HG03025 (cell line): ENCODE results near the gene LSM4.

Source experiments
- ATAC-seq: cut with Tn5 transposase; IDR thresholded peaks from one replicate; pipeline ENCODE4 v1.9.1; 2021; ENCODE audit warnings: mild to moderate bottlenecking, moderate library complexity; ENCODE audit not compliant: unreplicated experiment, low FRiP score

Gene LSM4

GRCh38 chr19:18280247-18281081 lies 42.4 kb downstream of the LSM4 start:
- ATAC-seq, result peak; percentile 11

DNA sequence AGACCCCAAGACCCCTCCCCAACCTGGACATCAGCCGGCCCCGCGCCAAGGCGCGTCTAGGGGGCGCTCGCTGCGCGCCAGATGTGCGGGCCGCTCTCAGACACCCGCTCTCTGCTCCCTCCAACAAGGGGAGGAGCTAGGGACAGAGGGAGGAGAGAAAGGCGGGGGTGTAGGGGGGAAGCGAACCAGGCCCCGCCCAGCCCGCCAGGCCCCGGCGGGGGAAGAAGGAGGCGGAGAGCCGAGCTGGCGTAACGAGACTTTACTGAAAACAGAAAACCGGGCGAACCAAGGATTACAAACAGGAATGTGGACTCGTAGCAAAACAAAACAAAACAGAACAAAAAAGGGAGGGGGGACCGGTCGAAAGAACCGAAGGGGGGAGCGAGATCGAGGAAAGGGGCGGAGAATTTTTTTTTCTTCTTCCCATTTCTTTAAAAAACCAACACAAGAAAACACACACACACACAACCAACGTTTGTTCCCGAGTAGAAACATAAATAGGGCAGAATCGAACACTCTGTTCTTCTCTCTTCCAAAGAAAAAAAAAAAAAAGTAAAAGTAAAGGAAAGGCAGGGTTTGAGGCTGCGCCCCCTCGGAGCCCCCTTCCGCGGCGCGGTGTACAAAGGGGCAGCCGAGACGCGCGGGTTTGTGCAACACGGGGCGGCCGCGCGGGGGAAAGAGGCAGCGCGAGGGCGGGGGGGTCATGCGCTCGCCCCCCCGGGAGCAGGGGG lies 43.2 kb downstream of the LSM4 start:
- no peak for ATAC-seq

GRCh38 chr19:18279266-18279515 lies 43.7 kb downstream of the LSM4 start:
- ATAC-seq, result no peak

DNA sequence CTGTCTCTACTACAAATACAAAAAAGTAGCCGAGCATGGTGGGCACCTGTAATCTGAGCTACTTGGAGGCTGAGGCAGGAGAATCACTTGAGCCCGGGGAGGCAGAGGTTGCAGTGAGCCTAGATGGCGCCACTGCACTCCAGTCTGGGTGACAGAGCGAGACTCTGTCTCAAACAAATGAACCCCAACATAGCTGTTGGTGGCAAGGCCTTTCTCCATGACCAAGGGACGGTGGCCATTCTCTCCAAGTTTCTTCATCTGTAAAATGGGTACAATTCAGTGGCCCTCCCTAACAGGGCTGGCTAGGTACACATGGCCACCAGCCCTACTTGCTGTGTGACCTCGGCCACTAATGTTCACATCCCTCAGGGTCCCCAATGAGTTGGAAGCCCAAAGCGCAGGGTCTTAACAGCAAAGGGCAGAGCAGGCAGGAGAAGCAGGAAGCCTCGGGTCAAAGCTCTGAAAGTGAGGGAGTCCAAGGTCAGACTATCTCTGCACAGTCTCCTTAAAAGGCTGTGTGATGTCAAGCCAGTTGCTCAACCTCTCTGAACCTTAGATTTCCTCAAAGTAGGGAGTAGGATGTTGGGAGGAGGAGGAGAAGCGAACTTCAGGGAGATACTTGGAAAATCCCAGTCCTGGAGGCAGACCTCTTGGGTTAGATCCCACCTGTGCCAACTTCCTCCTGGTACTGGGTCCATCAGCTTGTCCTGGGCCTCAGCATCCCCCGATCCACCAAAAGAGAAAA lies 44.2 kb downstream of the LSM4 start:
- ATAC-seq, result no peak

DNA sequence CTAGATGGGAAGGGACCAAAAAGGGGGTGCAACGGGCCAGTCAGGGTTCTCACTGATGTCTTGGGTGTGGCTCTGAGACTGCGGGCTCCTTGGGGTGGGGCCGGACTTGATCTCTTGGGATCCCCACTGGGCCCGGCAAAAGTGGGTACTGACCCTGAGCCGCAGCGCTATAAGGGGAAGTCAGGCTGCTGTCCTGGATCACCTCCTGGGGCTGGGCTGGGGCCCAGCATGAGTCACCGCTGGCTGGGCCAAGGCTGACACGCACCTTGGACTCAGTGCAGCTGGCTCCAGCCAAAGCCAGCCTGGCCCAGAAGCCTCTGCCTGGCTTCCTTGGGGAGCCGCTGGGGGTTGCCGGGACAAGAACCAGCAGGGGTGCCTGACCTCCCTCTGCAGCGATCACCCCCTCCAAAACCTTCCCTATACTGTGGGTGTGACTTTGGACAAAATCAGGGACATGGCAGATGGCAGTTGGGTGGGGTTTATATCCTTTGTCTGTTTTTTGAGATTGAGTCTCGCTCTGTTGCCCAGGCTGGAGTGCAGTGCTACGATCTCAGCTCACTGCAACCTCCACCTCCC lies 48.0 kb downstream of the LSM4 start:
- ATAC-seq, result no peak

- no peak for ATAC-seq
Measured at GRCh38 chr19:18274219-18274780, 48.6 kb downstream of the LSM4 start, which contains the start of gene IQCN. Gene IQCN (minus strand): TSS chr19:18274452. CDS start chr19:18269478, 4,974 bp downstream.

DNA sequence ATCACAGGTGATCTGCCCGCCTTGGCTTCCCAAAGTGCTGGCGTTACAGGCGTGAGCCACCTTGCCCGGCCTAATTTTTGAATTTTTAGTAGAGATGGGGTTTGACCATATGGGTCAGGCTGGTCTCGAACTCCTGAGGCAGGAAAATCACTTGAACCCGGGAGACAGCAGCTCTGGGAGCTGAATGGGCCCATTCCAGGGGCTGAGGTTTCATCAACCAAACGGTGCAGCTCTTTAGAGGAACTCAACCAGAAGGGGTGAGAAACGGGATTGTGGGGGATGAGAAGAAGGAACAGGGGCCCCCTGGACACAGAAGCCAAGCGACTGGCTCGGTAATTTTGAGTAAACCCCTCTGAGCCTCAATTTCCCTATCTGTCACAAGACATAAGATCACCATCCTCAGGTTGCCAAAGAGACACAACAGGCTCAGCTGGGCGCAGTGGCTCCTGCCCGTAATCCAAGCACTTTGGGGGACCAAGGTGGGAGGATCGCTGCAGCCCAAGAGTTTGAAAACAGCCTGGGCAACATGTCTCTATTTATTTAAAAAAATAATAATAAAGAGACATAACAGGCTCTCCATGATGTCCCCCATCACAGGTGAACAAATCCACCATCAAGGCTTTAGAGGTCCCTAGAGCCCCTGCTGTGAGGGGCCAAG lies 49.2 kb downstream of the LSM4 start:
- no peak for ATAC-seq

DNA sequence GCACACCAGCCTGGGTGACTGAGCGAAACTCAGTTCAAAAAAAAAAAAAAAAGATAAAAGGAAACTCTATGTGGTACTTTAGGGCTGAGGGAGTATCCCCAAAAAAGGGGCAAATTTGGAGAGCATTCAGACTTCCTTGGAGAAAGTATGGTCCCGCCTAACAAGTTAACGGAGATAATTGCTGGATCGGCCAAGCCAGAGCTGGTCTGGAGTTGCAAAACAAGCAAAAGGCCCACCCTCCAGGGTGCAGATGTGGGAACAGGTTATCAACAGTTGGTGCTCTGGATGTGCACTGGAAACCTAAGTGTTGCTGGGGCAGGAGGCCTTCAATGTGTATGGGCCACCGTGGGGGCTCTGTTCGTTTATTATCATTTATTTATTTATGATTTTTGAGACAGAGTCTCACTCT lies 51.4 kb downstream of the LSM4 start:
- ATAC-seq, result no peak

- ATAC-seq, result no peak
Measured at GRCh38 chr19:18270326-18270725, 52.5 kb downstream of the LSM4 start.

DNA sequence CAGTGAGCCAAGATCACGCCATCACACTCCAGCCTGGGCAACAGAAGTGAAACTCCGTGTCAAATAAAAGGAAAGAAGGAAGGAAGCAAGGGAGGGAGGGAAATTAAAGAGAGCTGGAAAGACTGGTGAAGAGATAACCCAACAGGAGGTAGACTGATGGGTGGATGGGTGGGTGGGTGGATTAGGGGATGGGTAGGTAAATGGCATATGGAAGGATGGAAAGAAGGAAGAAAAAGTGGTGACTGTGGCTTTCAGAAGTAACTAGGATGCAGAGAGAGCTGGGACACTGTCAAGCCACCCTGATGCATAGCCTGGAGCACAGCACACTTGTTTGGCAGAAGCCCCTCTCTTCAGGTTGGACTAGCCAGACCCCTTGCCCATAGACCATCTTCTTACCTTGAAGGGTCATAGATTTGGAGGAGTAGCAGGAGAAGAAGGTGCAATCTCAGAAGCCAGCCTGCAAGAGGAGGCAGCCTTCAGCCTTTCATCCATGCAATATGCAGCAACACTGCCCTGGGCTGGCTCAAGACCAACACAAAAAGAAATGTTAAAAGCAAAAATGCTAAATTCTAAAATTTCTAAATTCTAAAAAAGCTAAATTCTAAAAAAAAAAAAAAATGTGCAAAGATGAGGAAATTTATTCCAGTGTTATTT lies 53.7 kb downstream of the LSM4 start:
- no peak for ATAC-seq

DNA sequence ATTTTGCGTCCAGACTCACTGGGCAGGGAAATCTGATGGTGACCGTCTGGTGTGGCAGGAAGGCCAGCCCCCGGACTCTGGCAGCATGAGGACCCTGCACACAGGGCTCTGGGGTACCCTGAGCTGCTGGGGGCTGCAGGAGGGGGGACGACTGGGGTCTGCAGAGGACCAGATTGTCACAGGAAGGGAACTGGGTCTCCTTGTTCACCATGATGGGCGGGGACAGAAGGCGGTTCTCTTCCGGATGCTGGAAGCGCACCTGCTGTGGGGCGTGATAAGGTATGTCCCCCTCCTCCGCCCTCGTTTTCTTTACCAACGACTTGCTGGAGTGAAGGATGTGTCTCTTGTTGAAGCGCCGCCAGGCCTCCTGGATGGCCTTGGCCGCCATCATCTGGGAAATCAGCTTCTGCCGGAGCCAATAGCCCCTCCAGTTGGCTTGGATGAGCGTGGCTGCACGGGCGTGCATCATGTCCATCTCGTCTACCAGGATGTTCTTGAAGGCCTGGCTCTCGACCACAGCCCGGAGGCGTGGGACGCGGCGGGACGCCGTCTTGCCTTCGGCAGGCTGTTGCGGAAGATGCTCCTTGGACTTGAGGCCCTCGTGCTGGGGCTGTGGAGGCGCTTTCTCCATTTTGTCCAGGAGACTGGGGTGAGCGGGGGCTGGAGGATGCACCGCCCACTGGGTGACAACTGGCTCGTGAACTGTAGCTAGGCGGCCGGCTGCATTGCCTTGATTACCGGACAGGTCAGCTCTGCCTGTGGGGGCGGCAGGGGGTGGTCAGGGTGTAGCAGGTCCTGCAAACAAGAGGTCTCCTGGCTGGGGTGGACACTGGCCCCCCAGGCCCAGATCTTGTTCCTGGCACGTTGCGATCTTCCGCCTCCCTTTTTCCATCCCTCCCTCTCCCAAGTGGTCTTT lies 55.8 kb downstream of the LSM4 start:
- ATAC-seq, result no peak

DNA sequence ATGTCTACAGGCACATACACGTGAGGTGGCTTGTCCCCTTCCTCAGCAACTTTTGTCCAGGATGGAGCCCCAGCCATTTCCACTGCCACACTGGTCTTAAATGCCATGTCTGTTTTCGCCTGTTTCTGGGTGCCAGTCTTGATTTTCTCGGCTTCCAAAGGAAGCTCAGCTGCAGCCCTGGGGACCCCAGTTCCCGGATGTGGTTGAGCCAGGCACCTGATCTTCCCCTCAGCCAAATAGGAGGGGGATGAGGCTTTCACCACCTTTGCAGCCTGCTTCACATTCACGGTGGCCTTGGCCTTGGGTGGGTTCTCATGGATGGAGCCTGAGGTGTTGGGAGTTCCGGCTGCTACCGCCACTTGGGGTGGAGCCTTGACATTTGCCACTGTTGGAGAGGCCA lies 57.3 kb downstream of the LSM4 start:
- ATAC-seq, result no peak

DNA sequence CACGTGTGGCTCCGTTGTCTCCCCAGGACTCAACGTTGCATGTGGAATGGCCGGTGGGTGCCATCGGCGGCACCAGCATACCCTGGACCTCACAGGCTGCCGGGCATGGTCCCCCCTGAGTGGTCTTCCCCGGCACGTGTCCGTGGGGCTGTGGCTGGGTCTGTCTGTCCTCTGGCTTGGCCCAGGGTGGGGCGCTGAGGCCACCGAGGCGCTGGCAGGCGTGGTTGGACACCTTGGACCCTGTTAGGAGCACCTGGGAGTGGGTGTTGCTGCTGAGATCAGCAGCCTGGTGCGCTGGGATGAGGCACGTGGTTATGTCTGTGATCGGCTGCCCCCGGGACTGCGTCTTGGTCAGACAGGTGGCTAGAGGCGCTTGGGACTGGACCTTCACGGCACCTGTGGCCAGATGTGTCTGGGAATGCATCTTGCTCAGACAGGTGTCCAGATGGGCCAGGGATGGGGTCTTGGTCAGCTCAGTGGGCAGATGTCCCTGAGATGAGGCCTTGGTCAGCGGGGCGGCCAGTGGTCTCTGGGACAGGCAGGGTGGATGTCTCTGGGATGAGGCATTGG lies 57.8 kb downstream of the LSM4 start:
- no peak for ATAC-seq

- ATAC-seq, result no peak
Measured at GRCh38 chr19:18264137-18264854, 58.6 kb downstream of the LSM4 start.

DNA sequence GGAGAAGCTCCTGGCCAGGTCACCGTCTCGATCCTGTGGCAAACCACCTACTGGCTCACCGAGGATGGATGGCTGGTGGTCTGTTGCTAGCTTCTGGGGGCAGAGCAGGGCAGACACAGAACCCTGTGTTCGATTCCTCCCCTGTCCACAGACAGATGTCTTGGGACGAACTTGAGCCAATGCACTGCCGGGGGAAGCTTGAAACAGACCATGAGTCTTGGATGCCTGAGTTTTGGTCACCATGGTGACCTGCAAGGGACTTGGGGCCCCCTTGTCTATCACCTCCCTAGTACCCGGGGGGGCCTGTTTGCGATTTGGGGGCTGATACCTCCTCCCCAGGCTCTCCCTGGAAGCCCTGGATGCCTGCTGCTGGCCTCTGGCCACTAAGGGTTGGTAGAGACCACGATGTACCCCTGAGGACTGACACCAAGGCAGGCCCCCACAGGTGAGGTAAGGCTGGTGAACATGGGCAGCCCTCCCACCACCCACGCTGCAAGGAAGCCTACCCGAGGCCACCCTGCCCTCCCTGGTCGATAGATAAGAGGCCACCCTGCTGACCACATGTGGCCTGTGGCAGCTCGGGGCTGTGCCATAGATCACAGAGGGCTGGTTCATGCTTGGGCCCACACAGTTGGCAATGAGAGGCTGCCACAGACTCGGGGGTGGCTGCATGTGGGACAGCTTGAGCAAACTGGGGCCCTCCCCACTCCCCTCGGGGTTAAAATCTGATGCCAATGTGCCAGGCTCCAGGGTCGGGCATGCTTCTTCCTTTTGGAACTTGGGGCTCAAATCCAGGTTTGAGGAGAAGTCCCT lies 59.3 kb downstream of the LSM4 start:
- ATAC-seq, result no peak

DNA sequence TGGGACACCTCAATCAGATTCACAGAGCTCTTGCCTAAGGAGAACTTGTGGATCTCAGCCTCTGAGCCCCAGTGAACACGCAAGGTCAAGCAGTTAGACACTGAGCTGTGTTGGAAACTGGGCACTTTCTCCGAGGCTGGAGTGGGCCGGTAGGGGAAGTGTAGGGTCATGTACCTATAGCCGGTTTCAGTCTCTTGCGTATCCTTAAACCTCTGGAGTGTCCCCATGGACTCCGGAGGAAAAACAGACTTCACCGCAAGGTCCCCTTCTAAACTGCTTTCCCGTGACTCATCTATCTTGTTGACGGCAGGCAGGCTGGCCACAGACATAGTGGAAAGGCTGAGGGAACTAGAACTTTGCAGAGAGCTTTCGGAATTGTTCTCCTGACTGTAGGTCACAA lies 60.0 kb downstream of the LSM4 start:
- no peak for ATAC-seq

DNA sequence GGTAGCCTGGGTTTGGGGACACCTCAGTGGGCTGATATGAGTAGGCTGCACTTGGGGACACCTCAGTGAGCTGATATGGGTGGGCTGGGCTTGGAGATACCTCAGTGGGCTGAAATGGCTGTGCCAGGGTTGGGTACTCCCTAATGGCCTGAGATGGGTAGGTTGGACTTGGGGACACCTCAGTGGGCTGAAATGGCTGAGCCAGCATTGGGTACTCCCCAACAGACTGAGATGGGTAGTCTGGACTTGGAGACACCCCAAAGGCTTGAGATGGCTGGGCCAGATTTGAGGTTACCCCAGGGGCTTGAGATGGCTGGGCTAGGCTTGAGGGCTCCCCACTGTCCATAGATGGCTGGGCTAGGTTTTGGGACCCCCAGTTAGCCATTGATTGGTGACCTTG lies 60.7 kb downstream of the LSM4 start:
- no peak for ATAC-seq
